Amygdala (tissue), 56 donors: Measurements from ENCODE around the gene SNCB.

Source experiments
- DNase-seq, 56 donors: peaks; one replicate each; lab custom pipeline; 2025; lab: John Stamatoyannopoulos, UW

Gene SNCB

GRCh38 chr5:176579323-176579722 is 51.0 kb downstream of the SNCB start:
- DNase-seq: no peak

GRCh38 chr5:176578391-176578808 is 51.9 kb downstream of the SNCB start:
- DNase-seq: no peak

GRCh38 chr5:176577312-176578176 is 52.8 kb downstream of the SNCB start:
- DNase-seq: no peak

GRCh38 chr5:176575488-176576422 is 54.6 kb downstream of the SNCB start:
- no peak for DNase-seq

GRCh38 chr5:176575066-176575465 is 55.3 kb downstream of the SNCB start:
- DNase-seq: no peak

GRCh38 chr5:176574297-176574591 is 56.1 kb downstream of the SNCB start:
- no peak for DNase-seq

- peak in 46 of 56 donors; percentile 11 to 85 (median 44) for DNase-seq
Observed at GRCh38 chr5:176573564-176574296, 56.6 kb downstream of the SNCB start.
